SK-N-SH (cell line): Measurements from ENCODE around the gene INPP5A.
"Not testable (repeated sequence)": the region's sequence is repeated elsewhere in the genome, so short reads cannot be mapped to it uniquely, and the experiment has no call there.

ENCODE experiments used
- FOSL2 ChIP-seq: IDR thresholded peaks from 2 replicates; pipeline ENCODE4 v1.4.0; 2012; ENCODE audit warnings: low read depth, mild to moderate bottlenecking, moderate library complexity, borderline replicate concordance
- MXI1 ChIP-seq: IDR thresholded peaks from 2 replicates; pipeline ENCODE4 v1.6.1; 2012; ENCODE audit warnings: mild to moderate bottlenecking, low read depth, low read length, improper control_type of control experiment
- POLR2AphosphoS5 ChIP-seq: IDR thresholded peaks from 2 replicates; pipeline ENCODE4 v1.6.1; 2012; ENCODE audit warnings: low read depth, low read length
- SIN3A ChIP-seq: IDR thresholded peaks from 2 replicates; pipeline ENCODE4 v1.6.1; 2012; ENCODE audit warnings: low read depth, mild to moderate bottlenecking, low read length, moderate library complexity, borderline replicate concordance
- TF ChIP-seq, protein P1 (sequence below): fragments of 200-600 bp; sonication (generic); IDR thresholded peaks from 2 replicates; pipeline ENCODE4 v1.6.1; 2017; ENCODE audit warnings: antibody characterized with exemption, mild to moderate bottlenecking, moderate library complexity
- TF ChIP-seq, protein P2 (sequence below): IDR thresholded peaks from 2 replicates; pipeline ENCODE4 v1.6.1; 2012; ENCODE audit warnings: mild to moderate bottlenecking, low read depth, low read length, moderate library complexity
- TF ChIP-seq, protein P3 (sequence below): fragments of 150-350 bp; IDR thresholded peaks from 2 replicates; pipeline ENCODE4 v1.6.1; 2017; ENCODE audit warnings: antibody characterized with exemption, low read length, low read depth, borderline replicate concordance
- TF ChIP-seq, protein P4 (sequence below): IDR thresholded peaks from 2 replicates; pipeline ENCODE4; 2012

GRCh38 chr10:132772816-132773215, 235.2 kb downstream of the INPP5A start:
- not testable (repeated sequence) for TF ChIP-seq SIN3A, FOSL2, POLR2AphosphoS5, MXI1
- TF ChIP-seq, protein P1, sequence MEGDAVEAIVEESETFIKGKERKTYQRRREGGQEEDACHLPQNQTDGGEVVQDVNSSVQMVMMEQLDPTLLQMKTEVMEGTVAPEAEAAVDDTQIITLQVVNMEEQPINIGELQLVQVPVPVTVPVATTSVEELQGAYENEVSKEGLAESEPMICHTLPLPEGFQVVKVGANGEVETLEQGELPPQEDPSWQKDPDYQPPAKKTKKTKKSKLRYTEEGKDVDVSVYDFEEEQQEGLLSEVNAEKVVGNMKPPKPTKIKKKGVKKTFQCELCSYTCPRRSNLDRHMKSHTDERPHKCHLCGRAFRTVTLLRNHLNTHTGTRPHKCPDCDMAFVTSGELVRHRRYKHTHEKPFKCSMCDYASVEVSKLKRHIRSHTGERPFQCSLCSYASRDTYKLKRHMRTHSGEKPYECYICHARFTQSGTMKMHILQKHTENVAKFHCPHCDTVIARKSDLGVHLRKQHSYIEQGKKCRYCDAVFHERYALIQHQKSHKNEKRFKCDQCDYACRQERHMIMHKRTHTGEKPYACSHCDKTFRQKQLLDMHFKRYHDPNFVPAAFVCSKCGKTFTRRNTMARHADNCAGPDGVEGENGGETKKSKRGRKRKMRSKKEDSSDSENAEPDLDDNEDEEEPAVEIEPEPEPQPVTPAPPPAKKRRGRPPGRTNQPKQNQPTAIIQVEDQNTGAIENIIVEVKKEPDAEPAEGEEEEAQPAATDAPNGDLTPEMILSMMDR: not testable (repeated sequence)
- TF ChIP-seq, protein P2, sequence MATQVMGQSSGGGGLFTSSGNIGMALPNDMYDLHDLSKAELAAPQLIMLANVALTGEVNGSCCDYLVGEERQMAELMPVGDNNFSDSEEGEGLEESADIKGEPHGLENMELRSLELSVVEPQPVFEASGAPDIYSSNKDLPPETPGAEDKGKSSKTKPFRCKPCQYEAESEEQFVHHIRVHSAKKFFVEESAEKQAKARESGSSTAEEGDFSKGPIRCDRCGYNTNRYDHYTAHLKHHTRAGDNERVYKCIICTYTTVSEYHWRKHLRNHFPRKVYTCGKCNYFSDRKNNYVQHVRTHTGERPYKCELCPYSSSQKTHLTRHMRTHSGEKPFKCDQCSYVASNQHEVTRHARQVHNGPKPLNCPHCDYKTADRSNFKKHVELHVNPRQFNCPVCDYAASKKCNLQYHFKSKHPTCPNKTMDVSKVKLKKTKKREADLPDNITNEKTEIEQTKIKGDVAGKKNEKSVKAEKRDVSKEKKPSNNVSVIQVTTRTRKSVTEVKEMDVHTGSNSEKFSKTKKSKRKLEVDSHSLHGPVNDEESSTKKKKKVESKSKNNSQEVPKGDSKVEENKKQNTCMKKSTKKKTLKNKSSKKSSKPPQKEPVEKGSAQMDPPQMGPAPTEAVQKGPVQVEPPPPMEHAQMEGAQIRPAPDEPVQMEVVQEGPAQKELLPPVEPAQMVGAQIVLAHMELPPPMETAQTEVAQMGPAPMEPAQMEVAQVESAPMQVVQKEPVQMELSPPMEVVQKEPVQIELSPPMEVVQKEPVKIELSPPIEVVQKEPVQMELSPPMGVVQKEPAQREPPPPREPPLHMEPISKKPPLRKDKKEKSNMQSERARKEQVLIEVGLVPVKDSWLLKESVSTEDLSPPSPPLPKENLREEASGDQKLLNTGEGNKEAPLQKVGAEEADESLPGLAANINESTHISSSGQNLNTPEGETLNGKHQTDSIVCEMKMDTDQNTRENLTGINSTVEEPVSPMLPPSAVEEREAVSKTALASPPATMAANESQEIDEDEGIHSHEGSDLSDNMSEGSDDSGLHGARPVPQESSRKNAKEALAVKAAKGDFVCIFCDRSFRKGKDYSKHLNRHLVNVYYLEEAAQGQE: not testable (repeated sequence)
- TF ChIP-seq, protein P3, sequence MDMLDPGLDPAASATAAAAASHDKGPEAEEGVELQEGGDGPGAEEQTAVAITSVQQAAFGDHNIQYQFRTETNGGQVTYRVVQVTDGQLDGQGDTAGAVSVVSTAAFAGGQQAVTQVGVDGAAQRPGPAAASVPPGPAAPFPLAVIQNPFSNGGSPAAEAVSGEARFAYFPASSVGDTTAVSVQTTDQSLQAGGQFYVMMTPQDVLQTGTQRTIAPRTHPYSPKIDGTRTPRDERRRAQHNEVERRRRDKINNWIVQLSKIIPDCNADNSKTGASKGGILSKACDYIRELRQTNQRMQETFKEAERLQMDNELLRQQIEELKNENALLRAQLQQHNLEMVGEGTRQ: not testable (repeated sequence)
- TF ChIP-seq, protein P4, sequence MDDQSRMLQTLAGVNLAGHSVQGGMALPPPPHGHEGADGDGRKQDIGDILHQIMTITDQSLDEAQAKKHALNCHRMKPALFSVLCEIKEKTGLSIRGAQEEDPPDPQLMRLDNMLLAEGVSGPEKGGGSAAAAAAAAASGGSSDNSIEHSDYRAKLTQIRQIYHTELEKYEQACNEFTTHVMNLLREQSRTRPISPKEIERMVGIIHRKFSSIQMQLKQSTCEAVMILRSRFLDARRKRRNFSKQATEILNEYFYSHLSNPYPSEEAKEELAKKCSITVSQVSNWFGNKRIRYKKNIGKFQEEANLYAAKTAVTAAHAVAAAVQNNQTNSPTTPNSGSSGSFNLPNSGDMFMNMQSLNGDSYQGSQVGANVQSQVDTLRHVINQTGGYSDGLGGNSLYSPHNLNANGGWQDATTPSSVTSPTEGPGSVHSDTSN: not testable (repeated sequence)
